A673 (cell line): ENCODE data around the gene MIER2.

Experiments
- EZH2 ChIP-seq: fragments of 200-600 bp; sonication (generic); IDR thresholded peaks from 2 replicates; pipeline ENCODE4 v1.6.1; 2017; ENCODE audit warnings: borderline replicate concordance, low read depth, mild to moderate bottlenecking, mixed read lengths, antibody characterized with exemption, low read length; ENCODE audit not compliant: poor library complexity, severe bottlenecking
- TF ChIP-seq, protein P1 (sequence below): fragments of 300-800, 200-600 bp; sonication (generic); conservative IDR thresholded peaks from 2 replicates; pipeline ENCODE4 v1.5.1; 2017; ENCODE audit warnings: low read depth, mild to moderate bottlenecking, antibody characterized with exemption, low read length, moderate library complexity, mixed read lengths

DNA sequence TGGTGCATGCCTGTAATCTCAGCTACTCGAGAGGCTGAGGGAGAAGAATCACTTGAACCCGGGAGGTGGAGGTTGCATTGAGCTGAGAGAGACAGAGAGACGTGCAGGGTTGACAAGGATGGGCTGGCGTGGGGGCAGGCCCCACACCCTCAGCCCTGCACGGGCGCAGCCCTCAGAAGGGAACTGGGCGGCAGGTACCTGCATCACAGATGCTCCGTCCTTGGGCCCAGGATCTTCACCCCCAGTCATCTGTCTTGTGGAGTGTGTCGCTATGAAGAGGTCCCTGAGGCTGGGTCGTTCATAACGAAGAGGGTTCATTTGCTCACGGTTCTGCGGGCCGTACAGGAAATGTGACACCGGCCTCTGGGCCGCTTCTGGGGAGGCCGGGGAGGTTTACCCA lies 44.1 kb upstream of the MIER2 start:
- TF ChIP-seq, protein P1, sequence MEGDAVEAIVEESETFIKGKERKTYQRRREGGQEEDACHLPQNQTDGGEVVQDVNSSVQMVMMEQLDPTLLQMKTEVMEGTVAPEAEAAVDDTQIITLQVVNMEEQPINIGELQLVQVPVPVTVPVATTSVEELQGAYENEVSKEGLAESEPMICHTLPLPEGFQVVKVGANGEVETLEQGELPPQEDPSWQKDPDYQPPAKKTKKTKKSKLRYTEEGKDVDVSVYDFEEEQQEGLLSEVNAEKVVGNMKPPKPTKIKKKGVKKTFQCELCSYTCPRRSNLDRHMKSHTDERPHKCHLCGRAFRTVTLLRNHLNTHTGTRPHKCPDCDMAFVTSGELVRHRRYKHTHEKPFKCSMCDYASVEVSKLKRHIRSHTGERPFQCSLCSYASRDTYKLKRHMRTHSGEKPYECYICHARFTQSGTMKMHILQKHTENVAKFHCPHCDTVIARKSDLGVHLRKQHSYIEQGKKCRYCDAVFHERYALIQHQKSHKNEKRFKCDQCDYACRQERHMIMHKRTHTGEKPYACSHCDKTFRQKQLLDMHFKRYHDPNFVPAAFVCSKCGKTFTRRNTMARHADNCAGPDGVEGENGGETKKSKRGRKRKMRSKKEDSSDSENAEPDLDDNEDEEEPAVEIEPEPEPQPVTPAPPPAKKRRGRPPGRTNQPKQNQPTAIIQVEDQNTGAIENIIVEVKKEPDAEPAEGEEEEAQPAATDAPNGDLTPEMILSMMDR: no peak
- TF ChIP-seq EZH2: no peak
